HTR-8/SVneo (cell line): ENCODE results near the gene DDAH2.

Source experiments
- DNase-seq: peaks from one replicate; pipeline ENCODE4 v3.0.0; 2011; ENCODE audit warnings: low spot score, mixed read lengths; ENCODE audit not compliant: insufficient read length
- FAIRE-seq: peaks from 2 replicates; lab custom pipeline; 2011; peaks lifted over from hg19 to GRCh38; lab: Jason Lieb, UNC

Gene DDAH2

GRCh38 chr6:31762356-31762755 is 33.3 kb upstream of the DDAH2 start, which contains the start of gene SAPCD1:
SAPCD1 (plus strand) TSS chr6:31762656; CDS start chr6:31763055, 399 bp downstream.
- DNase-seq = no peak
- no peak for FAIRE-seq

DNA sequence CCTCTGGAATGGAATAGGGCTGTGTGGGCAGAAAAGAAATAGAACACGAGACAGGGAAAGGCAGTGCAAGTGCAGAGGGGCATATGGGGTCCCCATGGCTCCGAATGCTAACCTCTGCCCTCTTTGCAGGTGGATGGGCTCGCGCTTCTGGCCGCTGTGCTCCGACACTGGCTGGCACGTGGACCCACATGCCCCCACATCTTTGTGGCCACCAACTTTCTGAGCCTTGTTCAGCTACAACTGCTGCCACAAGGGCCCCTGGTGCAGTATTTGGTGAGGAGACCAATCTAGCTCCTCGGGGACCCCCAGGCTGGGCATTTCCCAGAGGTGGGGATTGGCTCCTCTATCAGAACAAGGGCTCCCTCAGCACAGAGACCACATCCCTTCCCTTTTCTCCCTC is 32.2 kb upstream of the DDAH2 start:
- FAIRE-seq (no peak), DNase-seq (no peak)

GRCh38 chr6:31760790-31761189 is 31.7 kb upstream of the DDAH2 start:
- DNase-seq (no peak), FAIRE-seq (no peak)

- FAIRE-seq = no peak
Observed at GRCh38 chr6:31758281-31758680, 29.2 kb upstream of the DDAH2 start.

GRCh38 chr6:31752739-31753319 is 23.7 kb upstream of the DDAH2 start:
- no peak for DNase-seq

More at GRCh38 chr6:31758281-31758680, 29.2 kb upstream of the DDAH2 start:
- no peak for DNase-seq

GRCh38 chr6:31750411-31751022 is 21.4 kb upstream of the DDAH2 start:
- FAIRE-seq = no peak
- DNase-seq = no peak

More at GRCh38 chr6:31752739-31753319, 23.7 kb upstream of the DDAH2 start:
- no peak for FAIRE-seq

GRCh38 chr6:31749301-31750036 is 20.4 kb upstream of the DDAH2 start:
- FAIRE-seq (no peak), DNase-seq (no peak)

GRCh38 chr6:31744422-31744821 is 15.3 kb upstream of the DDAH2 start:
- FAIRE-seq = no peak
- no peak for DNase-seq

DNA sequence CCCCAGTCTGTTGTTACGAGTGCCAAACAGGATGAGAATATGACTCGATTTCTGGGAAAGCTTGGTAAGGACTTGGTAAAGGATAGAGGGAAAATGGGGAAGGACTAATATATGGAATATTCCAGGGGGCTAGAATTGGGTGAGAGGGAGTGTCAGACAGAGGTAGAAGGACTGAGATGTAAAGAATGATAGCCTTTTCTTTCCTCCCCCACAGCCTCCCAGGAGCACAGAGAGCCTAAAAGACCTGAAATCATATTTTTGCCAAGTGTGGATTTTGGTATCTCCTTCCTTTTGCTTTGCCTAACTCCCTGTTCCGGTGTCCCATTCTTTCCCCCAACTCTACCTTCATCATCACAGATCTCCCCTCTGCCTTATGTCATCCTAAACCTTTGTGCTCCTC is 13.8 kb upstream of the DDAH2 start:
- no peak for DNase-seq

GRCh38 chr6:31741815-31742214 is 12.7 kb upstream of the DDAH2 start:
- FAIRE-seq (no peak), DNase-seq (no peak)

More for the DNA sequence above, 13.8 kb upstream of the DDAH2 start:
- no peak for FAIRE-seq

GRCh38 chr6:31740397-31741223 is 11.5 kb upstream of the DDAH2 start:
- no peak for DNase-seq
- FAIRE-seq = no peak

- peak; percentile 91 for FAIRE-seq
- peak; percentile 98 for DNase-seq
Observed at GRCh38 chr6:31739639-31740396, 10.7 kb upstream of the DDAH2 start, which contains the start of gene MSH5. MSH5 (plus strand) TSS chr6:31740005; CDS start chr6:31740467, 462 bp downstream.

DNA sequence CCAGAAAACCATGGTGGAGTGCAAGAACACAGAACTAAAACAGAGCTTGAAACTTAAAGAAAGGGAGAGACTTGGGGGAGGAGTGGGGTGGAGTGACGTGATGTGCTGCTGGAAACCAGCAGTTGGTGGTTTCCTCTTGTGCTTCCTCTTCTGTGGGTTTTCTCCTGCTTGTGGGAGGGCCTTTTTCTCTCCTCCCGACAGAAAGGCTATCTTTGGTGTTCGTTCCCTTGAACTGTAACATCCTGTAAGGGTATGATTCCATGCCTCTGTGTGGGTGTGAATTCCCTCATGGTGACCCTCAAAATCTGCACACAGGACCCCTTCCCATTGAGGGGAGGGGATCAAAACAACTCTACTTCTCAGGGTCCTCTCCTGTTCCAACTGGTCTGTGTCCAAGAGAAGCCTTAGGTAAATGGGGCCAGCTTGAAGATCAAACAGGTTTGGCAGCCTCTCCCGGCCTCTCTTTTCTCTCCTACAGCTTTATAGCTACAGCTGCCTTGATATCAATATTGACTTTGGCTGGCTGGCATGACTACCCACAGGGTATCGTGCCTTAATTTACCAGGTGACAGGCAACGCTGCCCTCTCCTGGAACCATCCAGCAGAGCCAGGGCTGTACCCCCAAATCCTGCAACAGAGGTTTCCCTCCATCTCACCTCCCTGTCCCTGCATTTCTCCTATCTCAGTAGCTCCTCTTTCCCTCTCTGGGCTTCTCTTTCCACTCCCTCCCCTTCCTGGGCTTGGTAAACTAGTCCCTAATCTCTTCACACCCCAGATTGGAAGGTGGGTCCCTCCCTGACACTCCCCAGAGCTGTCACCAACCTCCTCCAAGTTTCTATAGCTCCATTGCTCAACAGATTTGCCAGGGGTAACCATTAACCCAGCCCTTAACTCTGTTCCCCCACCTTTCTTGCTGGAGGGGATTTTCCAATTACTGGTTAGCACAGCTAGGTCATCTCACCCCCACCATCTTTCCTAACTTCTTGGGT is 9.2 kb upstream of the DDAH2 start:
- DNase-seq (peak; percentile 55), FAIRE-seq (no peak)

GRCh38 chr6:31737315-31737990 is 8.4 kb upstream of the DDAH2 start:
- no peak for DNase-seq
- FAIRE-seq = no peak

- FAIRE-seq = no peak
- DNase-seq = no peak
Observed at GRCh38 chr6:31736768-31737314, 7.7 kb upstream of the DDAH2 start.

GRCh38 chr6:31736021-31736767 is 7.1 kb upstream of the DDAH2 start, which contains the start of gene CLIC1:
CLIC1 (minus strand) TSS chr6:31736530; CDS start chr6:31736300, 230 bp downstream.
- FAIRE-seq = peak; percentile 46
- DNase-seq = peak; percentile 89
